Chondrocyte (in vitro differentiated cells): ENCODE data around the gene ATP9A. TPM values are rescaled to one million over a fixed set of nuclear protein-coding genes. Genes with fewer than 3 reads are reported as not detected.
"Not testable (repeated sequence)": the region's sequence is repeated elsewhere in the genome, so short reads cannot be mapped to it uniquely, and the experiment has no call there.

Experiments
- DNase-seq: peaks from one replicate; pipeline ENCODE4 v3.0.0; 2021; ENCODE audit warnings: mixed read lengths, low spot score
- H3K27ac Mint-ChIP-seq: one replicate; pipeline ENCODE4 v1.8.0; 2021; ENCODE audit warnings: mild to moderate bottlenecking, moderate library complexity, mixed read lengths; ENCODE audit not compliant: unreplicated experiment
- H3K27me3 Mint-ChIP-seq: 2 replicates; pipeline ENCODE4 v1.8.0; 2021; ENCODE audit warnings: low read depth, mixed read lengths
- H3K36me3 Mint-ChIP-seq: 2 replicates; pipeline ENCODE4 v1.8.0; 2021; ENCODE audit warnings: low read depth, mixed read lengths
- H3K4me1 Mint-ChIP-seq: 2 replicates; pipeline ENCODE4 v1.8.0; 2021; ENCODE audit warnings: low read depth, mild to moderate bottlenecking, mixed read lengths
- H3K4me3 Mint-ChIP-seq: one replicate; pipeline ENCODE4 v1.8.0; 2021; ENCODE audit warnings: mild to moderate bottlenecking, moderate library complexity, mixed read lengths; ENCODE audit not compliant: unreplicated experiment
- H3K9me3 Mint-ChIP-seq: 2 replicates; pipeline ENCODE4 v1.8.0; 2021; ENCODE audit warnings: low read depth, mixed read lengths
- total RNA-seq: library from RNA; stranded (reverse); gene quantifications from 3 replicates; pipeline ENCODE4 v1.2.1, GENCODE V29; 2021
- TF ChIP-seq, protein P1 (sequence below): fragments of 200-600 bp; sonication (generic); IDR thresholded peaks from 2 replicates; pipeline ENCODE4 v1.5.0; 2021; ENCODE audit warnings: antibody characterized with exemption, mild to moderate bottlenecking, moderate library complexity

ATP9A gene
- total RNA-seq, 1 donor from 2014 or later, result 43.1 TPM

DNA sequence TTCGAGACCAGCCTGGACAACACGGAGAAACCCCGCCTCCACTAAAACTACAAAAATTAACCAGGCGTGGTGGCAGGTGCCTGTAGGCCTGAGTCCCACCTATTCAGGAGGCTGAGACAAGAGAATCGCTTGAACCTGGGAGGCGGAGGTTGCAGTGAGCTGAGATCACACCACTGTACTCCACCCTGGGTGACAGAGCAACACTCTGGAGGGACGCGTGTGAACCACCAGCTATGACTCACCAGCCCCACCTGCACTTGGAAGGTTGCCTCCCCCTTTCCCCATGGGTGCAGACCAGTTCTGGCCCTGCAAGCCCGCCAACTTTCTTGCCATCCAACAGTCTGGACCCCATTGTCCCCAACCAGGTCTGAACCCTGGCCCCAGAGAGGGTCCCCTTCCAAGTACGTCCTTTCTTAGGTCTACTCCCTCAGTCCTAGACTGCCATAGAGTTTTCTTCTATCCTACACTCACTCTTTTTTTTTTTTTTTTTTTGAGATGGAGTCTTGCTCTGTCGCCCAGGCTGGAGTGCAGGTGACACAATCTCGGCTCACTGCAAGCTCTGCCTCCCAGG is 29.2 kb downstream of the ATP9A start:
- no peaks in the 10 kb centered on the region for H3K36me3 Mint-ChIP-seq
- H3K9me3 Mint-ChIP-seq, result no peaks in the 10 kb centered on the region
- TF ChIP-seq, protein P1, sequence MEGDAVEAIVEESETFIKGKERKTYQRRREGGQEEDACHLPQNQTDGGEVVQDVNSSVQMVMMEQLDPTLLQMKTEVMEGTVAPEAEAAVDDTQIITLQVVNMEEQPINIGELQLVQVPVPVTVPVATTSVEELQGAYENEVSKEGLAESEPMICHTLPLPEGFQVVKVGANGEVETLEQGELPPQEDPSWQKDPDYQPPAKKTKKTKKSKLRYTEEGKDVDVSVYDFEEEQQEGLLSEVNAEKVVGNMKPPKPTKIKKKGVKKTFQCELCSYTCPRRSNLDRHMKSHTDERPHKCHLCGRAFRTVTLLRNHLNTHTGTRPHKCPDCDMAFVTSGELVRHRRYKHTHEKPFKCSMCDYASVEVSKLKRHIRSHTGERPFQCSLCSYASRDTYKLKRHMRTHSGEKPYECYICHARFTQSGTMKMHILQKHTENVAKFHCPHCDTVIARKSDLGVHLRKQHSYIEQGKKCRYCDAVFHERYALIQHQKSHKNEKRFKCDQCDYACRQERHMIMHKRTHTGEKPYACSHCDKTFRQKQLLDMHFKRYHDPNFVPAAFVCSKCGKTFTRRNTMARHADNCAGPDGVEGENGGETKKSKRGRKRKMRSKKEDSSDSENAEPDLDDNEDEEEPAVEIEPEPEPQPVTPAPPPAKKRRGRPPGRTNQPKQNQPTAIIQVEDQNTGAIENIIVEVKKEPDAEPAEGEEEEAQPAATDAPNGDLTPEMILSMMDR, result no peak
- H3K4me1 Mint-ChIP-seq, result peaks cover 33% of the 10 kb centered on the region
- no peak overlapping the region for H3K27ac Mint-ChIP-seq
- DNase-seq, result no peak
- H3K4me3 Mint-ChIP-seq, result no peak overlapping the region
- H3K27me3 Mint-ChIP-seq, result no peaks in the 10 kb centered on the region

DNA sequence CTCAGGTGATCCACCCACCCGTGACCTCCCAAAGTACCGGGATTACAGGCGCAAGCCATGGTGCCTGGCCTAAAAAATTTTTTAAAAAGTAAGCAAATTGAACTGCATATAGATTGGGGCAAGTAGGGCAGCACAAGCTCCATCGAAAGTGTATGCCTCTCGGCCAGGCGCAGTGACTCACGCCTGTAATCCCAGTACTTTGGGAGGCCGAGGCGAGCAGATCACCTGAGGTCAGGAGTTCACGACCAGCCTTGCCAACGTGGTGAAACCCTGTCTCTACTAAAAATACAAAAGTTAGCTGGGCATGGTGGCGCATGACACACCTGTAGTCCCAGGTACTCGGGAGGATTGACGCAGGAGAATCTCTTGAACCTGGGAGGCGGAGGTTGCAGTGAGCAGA is 29.9 kb downstream of the ATP9A start:
- H3K4me1 Mint-ChIP-seq, result peaks cover 31% of the 10 kb centered on the region
- not testable (repeated sequence) for H3K27me3 Mint-ChIP-seq, H3K27ac Mint-ChIP-seq, H3K36me3 Mint-ChIP-seq, H3K9me3 Mint-ChIP-seq, H3K4me3 Mint-ChIP-seq
- DNase-seq, result peak; percentile 20

DNA sequence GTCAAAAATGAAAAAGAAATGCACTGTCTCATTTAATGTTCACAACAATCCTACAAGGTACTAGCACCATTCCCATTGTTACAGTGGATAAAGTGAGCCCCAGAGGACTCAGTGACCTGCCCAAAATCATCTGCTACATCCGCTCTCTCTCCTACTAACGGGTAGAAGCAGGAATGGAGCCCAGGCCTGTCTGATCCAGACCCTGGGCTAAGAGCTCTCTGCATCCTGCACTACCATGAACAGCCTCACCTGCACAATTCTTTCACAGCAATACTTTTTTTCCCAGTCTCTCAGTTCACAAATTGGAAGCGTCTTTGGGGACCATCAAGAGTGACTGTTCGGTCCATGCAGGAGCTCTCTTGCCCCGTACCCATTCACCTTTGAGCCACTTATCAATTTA is 31.2 kb downstream of the ATP9A start:
- H3K27ac Mint-ChIP-seq, result no peak overlapping the region
- H3K4me1 Mint-ChIP-seq, result peaks cover 30% of the 10 kb centered on the region
- no peaks in the 10 kb centered on the region for H3K27me3 Mint-ChIP-seq
- no peaks in the 10 kb centered on the region for H3K9me3 Mint-ChIP-seq
- H3K36me3 Mint-ChIP-seq, result no peaks in the 10 kb centered on the region
- no peak overlapping the region for H3K4me3 Mint-ChIP-seq
- DNase-seq, result peak; percentile 11
- TF ChIP-seq, protein P1, result no peak

DNA sequence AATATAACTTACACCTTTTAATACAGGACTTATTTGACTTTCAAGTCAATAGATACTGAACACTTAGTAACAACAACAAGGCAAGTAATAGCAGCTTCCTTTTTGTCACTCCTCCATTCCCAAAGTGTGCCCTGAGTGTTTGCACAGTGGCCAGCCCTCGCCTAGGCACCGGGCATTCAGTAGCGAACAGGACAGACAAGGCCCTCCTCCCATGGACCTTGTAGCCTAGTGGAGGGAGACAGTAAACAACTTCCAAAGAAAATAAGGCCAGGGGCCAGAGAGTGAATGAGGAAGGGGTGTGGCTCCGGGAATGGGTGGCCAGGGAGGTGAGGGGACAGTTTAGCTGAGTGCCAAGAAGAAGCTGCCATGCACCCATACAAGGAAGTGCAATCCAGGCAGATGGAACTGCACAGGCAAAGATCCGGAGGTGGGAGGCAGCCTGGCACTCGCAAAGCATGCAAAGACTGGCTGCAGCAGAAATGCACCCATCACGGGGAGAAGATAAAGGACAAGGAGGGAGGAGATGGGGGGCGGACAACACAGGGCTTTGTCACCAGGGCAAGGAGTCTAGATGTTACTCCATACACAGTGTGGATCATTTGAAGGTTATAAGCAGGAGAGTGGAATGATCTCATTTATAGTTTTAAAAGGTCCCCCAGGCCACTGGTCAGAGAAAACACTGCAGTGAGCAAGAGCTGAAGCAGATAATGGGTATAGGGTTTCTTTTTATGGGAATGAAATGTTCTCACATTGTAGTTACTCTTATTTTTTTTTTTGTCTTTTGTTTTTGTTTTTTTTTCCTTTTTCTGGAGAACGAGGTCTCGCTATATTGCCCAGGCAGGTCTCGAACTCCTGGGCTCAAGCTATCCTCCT is 32.2 kb downstream of the ATP9A start:
- Mint-ChIP-seq H3K9me3 (no peaks in the 10 kb centered on the region), H3K27ac (no peak overlapping the region), H3K4me3 (no peak overlapping the region), H3K36me3 (no peaks in the 10 kb centered on the region), H3K27me3 (no peaks in the 10 kb centered on the region), H3K4me1 (peaks cover 37% of the 10 kb centered on the region)
- DNase-seq, result no peak
- TF ChIP-seq, protein P1, result no peak

DNA sequence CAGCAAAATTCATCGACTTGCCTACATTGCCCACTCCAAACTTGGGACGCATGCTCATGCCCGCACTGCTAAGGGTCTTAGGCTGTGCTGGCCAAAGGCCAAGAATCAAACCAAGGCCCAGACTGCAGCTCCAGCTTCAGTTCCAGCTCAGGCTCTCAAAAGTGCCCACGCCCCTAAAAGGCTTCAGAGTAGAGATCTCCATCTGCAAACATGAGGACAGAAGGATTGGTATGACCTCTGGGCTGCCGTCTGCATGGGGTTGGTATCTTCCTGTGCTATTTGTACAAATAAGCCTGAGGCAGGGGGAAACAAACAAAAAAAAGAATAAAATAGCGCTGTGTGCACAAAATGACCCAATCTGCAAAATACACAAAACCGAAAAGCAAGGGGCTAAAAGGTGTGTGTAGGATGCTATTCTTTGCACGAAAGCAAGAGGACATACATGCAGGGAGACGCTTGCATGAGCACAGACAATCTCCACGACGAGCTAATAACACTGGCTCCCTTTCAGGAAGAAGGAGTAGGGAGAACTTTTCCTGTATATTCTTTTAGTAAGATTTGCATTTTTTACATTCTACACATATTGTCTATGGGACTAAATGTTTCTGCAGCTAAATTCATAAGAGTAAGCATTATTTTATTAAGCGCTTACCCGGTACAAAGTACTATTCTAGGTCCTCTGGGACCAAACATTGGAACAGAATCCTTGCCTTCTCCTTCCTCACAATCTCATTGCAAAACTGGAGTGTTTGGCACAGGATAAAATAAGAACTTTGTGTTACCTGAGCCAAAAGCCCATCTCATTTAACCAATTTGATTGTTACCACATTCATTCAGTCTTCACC is 33.1 kb downstream of the ATP9A start:
- H3K4me3 Mint-ChIP-seq, result no peak overlapping the region
- DNase-seq, result no peak
- H3K9me3 Mint-ChIP-seq, result no peaks in the 10 kb centered on the region

More for the DNA sequence above, 33.1 kb downstream of the ATP9A start:
- no peaks in the 10 kb centered on the region for H3K36me3 Mint-ChIP-seq
- H3K4me1 Mint-ChIP-seq, result peaks cover 37% of the 10 kb centered on the region
- H3K27ac Mint-ChIP-seq, result no peak overlapping the region
- H3K27me3 Mint-ChIP-seq, result no peaks in the 10 kb centered on the region
- TF ChIP-seq, protein P1, result no peak
